Measurements from ENCODE around the gene WNK4.

WNK4 gene

DNA sequence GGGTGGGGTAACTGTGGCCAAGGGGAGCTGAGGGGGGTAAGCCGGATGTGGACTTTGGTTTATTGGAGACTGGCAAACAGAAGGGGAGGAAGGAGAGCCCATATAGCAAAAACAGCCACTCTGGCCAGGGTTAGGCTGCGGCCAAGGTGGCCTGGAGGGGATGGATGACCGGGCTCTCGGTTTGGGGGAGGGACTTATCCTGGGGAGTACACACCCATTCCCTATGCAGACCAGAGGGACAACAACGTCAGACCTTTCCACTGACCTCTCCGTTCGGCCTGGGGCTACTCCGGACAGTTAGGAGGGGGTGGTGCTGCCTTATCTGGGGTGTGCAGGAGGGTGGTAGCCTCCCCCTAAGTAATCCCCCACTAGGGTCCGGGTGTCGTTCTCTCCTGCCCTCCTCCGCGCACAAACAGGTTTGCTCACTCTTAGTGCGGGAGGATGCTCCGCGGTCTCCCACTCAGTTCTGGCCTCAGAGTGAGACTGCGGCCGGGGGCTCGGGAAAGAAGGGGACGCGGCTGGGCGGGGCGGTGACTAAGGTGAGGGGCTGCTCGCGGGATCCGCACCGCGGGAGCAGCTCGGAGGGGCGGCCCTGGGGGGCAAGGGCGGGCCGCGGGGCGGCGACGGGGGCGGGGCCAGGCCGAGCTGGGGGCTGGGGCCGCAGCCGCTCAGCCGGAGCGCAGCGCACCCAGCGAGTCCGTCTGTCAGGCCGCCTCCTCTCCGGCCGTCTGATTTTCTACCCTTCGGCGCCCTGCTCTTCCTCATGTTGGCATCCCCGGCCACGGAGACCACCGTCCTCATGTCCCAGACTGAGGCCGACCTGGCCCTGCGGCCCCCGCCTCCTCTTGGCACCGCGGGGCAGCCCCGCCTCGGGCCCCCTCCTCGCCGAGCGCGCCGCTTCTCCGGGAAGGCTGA, at the start of gene WNK4:
WNK4 (plus strand) TSS at position 675 of the 915 bp plus-strand sequence; CDS start at position 764, 89 bp downstream.
- TF ChIP-seq GATA3 (IDR thresholded peaks at IDR 0.05; ENCODE audit: low read depth, low read length) (no peak), GATA2 (IDR thresholded peaks at IDR 0.05; ENCODE audit: low read depth, low read length) (no peak)

DNA sequence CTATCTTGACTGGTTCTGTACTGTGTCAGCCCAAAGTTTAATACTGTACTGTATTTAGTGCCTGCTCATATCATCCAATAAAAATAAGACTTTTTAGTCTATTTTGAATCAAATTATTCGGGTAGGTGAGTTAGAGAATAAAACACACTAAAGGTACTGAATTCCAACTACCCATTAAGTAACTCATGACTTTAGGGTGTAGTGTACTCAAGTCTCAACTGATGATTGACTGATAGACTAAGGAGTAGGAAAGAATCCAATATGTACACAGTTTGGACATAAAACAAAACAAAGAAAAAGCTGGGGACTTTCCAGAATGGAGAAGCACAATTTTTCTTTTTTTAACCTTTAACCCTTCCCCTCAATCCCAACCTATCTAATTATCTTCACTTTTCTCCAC, 39.7 kb upstream of the WNK4 start:
- no peak for TF ChIP-seq GATA2 (IDR thresholded peaks at IDR 0.05; ENCODE audit: low read depth, low read length)
- no peak for TF ChIP-seq GATA3 (IDR thresholded peaks at IDR 0.05; ENCODE audit: low read depth, low read length)

DNA sequence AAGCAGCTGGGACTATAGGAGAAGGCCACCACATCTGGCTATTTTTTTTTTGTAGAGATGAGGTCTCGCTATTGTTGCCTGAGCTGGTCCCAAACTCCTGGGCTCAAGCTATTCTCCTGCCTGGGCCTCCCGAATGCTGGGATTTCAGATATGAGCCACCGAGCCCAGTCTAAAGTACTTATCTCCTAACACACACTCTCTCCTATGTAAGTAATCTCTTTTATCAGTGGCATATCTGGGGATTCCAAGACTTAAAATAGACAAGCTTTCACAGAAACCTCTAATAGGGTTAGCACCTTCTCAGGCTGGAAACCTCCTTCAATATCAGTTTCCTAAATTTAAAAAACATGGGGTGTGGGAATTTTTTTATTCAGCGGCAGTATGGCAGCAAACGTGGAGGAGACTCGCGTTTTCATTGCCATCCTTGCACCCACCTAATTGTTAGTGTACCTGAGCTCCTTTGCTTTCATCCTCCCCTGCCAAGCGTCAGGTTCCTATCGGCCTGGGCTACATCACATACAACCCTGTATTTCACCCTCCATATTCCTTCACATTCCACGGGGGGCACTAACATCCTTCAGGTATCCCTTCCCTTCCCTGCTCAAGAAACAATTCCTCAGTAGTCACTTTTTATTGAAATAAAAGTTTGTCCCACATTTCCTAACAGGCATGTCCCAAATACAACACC, 36.7 kb upstream of the WNK4 start:
- TF ChIP-seq GATA3 (IDR thresholded peaks at IDR 0.05; ENCODE audit: low read depth, low read length) (no peak), GATA2 (IDR thresholded peaks at IDR 0.05; ENCODE audit: low read depth, low read length) (no peak)

DNA sequence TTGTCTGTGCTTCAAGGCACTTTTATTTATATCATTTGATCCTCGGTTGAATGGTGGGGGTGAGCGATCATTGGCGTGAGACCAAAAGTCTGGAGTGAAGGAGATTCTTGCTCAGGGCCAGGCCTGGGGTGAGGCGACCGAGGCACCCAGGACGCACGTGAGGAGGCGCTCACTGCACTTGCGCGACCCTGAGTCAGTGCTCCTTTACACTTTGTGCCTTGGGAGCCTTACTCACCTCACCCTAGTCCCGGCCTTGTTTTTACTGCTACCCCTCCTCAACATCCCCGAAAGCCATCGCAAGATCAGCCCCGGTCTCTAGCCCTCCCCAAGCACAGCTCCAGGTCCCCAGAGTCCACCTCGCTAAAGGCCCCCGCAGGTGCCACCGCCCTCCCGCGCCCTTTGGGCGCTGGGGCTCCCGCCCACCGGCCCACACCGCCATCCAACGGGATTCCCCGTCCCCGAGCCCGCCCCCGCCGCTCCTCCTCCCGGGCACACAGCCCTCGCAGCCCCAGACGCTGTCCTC, 36.1 kb upstream of the WNK4 start:
- TF ChIP-seq GATA2 (IDR thresholded peaks at IDR 0.05; ENCODE audit: low read depth, low read length) (no peak), GATA3 (IDR thresholded peaks at IDR 0.05; ENCODE audit: low read depth, low read length) (no peak)

DNA sequence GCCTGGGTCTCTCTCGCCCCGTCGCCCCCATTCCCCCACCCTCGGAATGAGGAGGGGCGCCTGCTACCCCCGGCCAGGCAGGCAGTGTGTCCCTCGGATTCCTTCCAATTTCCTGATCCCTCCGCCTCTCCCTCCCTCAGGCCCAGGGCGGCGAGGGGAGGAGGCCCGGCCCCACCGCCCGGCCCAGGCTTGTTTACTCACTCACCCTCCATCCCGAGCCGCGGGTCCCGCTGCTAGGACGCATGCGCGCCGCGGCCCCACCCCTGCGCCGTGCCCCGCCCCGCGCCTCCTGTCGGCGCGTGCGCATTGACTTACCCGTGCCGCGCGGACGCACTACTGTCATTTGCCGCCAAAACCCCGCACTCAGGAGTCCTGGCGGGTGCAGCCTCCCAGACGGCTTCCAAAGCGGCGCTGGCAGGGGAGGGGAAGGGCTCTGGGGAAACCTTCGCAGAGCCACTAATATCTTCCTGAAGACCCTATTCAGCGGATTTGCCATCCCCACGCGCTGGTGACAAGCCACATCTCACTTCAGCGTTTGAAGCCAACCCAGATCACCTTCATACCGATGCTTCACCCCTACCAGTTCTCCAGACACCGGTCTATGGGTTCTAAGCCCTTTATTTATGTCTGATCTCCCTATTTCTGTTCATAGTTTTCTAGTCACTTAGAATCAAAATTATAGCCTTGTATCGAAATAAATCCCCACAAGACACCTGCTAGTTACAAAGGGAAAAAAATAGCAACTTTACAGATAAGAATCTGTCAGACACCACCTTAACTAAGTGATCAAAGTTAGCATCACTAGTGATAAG, 35.4 kb upstream of the WNK4 start, which contains the start of gene EZH1:
EZH1 (minus strand) TSS at position 235 of the 812 bp plus-strand sequence. CDS start 16,099 bp downstream, outside the sequence.
- no peak for TF ChIP-seq GATA3 (IDR thresholded peaks at IDR 0.05; ENCODE audit: low read depth, low read length)

DNA sequence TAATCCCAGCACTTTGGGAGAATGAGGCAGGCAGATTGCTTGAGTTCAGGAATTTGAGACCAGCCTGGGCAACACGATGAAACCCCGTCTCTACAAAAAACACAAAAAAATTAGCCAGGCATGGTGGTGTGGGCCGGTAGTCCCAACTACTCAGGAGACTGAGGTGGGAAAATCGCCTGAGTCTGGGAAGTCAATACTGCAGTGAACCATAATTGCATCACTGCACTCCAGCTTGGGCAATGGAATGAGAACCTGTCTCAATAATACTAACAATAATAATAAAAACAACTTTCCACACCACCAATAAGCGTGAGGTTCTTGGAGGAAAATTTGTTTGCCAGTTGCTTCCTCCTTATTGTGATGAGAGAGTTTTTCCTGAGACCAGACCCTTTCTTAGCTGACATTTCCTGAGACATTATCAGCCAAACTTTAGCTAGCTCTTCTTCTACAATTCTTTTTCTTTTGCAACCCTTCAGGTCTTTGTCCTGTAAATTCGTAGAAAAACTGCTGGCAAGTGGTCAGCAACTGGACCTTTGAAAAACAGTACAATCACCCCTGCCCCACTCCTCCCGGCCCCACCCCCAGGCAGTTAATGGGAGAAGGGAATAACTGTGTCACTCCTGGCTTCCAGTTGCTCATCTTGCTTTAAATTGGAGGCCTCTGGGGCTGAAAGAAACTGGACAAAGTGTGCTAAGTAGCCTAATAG, 32.1 kb upstream of the WNK4 start:
- no peak for TF ChIP-seq GATA2 (IDR thresholded peaks at IDR 0.05; ENCODE audit: low read depth, low read length)
- no peak for TF ChIP-seq GATA3 (IDR thresholded peaks at IDR 0.05; ENCODE audit: low read depth, low read length)

DNA sequence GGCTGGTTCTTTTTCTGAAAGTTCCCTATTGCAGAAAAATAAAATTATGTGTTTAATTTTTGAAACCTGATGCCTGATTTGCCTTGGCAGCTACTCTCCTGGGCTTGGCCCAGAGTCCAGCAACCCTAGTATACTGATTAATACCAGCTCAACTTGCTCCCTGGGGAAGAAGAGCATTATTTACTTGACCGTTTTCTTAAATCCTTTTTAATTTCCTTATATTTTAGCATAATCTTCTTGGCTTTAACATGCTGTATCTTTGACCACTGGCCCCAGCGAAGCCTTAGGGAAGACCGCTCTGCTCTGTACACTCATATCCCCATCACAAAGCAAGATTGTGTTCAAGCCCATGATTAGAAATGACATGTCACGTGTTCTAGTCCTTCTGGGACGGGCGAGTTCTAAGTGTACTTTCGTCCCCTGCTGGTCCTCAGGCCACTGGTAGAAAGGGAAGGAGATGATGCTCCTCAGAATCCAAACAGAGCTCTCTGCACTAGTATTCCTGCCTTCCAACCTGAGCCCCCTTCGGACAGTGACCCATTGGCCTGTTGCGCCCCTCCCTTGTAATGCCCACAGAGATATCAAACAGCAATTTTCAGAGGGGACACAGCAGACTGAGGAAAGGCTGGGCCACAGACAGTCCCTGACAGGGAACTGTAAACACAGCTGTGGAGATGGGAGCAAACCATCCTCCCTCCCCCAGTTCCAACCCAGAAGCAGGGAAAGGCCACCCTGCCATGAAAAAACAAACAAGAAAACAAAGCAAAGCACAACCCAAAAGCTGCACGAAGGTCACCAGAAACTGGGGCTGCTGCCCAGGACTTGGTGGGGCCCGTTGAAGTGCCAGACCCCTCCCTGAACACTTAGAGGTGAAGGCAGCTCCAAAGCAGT, 31.3 kb upstream of the WNK4 start:
- TF ChIP-seq GATA3 (IDR thresholded peaks at IDR 0.05; ENCODE audit: low read depth, low read length): no peak
- TF ChIP-seq GATA2 (IDR thresholded peaks at IDR 0.05; ENCODE audit: low read depth, low read length): no peak

DNA sequence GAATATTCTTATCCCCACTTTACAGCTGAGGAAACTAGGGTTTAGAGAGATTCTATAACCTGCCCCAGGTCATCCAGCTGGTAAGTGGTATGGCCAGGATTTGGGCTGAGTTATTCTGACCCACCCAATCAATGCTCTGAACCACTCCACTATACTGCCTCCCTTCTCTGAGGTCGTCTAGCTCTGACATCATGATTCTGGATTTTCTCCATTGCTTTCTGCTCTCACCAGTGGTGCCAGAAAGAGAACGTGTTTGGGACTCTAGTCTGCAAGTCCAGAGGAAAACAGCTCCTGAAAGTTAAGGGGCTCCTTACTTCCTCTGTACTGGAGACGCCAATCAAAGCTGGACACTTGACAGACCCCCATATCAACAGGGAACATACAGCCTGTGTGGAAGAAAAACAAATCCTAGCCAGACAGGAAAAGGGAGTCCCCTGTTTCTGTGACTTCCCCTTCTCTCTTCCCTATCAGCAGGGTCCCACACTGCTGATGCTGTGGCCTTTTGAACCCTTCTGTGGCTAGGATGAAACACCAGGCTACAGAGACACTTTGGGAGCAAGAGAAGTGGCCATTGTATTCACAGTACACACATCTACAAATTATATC, 29.6 kb upstream of the WNK4 start:
- TF ChIP-seq GATA3 (IDR thresholded peaks at IDR 0.05; ENCODE audit: low read depth, low read length) (no peak), GATA2 (IDR thresholded peaks at IDR 0.05; ENCODE audit: low read depth, low read length) (no peak)

DNA sequence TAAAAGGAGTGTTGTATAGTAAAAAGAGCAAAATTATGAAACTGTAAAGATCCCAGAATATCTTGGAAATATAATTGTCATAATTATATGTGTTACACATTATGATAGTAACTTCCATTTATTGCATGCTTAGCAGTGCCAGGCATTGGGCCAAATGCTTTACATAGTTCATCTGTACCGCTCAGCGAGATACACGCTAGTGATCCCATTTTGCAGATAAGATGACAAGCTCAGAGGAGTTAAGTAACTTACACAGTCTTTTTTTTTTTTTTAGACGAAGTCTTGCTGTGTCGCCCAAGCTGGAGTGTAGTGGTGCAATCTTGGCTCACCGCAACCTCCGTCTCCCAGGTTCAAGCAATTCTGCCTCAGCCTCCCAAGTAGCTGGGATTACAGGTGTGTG, 28.8 kb upstream of the WNK4 start:
- TF ChIP-seq GATA2 (IDR thresholded peaks at IDR 0.05; ENCODE audit: low read depth, low read length) (no peak), GATA3 (IDR thresholded peaks at IDR 0.05; ENCODE audit: low read depth, low read length) (no peak)

DNA sequence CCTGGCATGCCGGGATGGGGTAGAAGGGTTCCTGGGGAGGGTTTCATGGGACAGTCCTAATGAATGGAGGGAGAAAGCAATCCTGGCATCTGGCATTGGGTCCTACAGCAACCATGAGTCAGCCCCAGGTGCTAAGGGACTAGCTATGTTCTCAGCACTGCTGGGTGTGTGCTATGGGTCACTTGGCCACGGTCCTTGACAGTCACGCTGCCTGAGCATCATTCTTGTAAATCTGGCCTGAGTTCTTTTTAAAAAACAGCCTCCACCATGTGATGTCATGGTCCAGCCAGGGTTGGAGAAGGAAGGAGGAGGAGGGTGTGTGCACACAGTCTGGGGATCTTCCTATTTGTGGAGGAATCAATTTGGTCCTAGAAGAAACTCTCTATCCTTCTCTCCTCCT, 25.6 kb upstream of the WNK4 start:
- no peak for TF ChIP-seq GATA2 (IDR thresholded peaks at IDR 0.05; ENCODE audit: low read depth, low read length)
- TF ChIP-seq GATA3 (IDR thresholded peaks at IDR 0.05; ENCODE audit: low read depth, low read length): no peak

DNA sequence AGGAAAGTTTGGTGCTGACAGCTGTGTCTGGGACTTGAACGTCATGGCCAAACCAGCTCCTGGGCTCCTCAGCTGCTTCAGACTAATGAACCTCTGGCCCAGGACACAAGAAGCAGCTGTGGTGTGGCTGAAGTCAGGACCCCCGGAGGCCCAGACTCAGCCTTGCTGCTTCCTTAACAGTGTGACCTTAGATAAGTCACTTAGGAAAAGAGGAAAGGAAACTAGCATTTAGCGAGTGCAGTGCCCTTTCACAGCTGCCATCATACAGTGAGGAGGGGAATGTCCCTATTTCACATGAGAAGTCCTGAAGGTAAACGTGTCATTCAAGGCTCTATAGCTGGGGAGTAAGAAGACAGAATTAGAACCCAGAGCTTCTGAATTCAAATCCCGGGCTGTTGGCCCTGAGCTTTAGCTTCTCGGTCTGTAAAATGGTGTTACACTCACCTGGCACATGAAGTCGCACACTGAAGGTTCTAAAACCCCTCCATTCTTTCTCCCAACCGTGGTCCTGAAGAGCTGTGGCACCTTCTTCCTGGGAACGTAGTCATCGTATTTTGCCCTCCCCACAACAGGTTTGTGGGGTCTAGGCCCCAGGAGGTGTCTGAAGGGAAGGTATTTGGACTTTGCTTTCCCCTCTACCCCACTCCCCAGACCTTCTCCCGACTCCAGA, 20.3 kb upstream of the WNK4 start:
- TF ChIP-seq GATA3 (IDR thresholded peaks at IDR 0.05; ENCODE audit: low read depth, low read length): no peak
- no peak for TF ChIP-seq GATA2 (IDR thresholded peaks at IDR 0.05; ENCODE audit: low read depth, low read length)

All from SH-SY5Y (cell line).